Osteoblast (primary cell): ENCODE results near the gene CCDC13. TPM values are rescaled to one million over a fixed set of nuclear protein-coding genes. Genes with fewer than 3 reads are reported as not detected.

Experiments
- DNase-seq: peaks from one replicate; pipeline ENCODE4 v3.0.0; 2011; ENCODE audit warnings: low spot score, mixed read lengths; ENCODE audit not compliant: insufficient read length; ENCODE audit errors: missing footprints
- H2AFZ ChIP-seq: 2 replicates; pipeline ENCODE4 v1.6.0; 2011; ENCODE audit warnings: mild to moderate bottlenecking, low read length
- H3K27ac ChIP-seq: 2 replicates; pipeline ENCODE4 v1.5.1; 2011; ENCODE audit warnings: mild to moderate bottlenecking, low read depth, low read length, moderate library complexity
- H3K27me3 ChIP-seq: 2 replicates; pipeline ENCODE4 v1.6.0; 2012; ENCODE audit warnings: mild to moderate bottlenecking, control low read depth, inconsistent platforms, low read length, moderate library complexity; ENCODE audit not compliant: insufficient read depth
- H3K36me3 ChIP-seq: 2 replicates; pipeline ENCODE4 v1.5.1; 2011; ENCODE audit warnings: mild to moderate bottlenecking, low read length, control low read depth, moderate library complexity; ENCODE audit not compliant: insufficient read depth
- H3K4me1 ChIP-seq: 2 replicates; pipeline ENCODE4 v1.5.1; 2011; ENCODE audit warnings: mild to moderate bottlenecking, low read length, control low read depth, moderate library complexity; ENCODE audit not compliant: insufficient read depth
- H3K4me2 ChIP-seq: 2 replicates; pipeline ENCODE4 v1.6.0; 2011; ENCODE audit warnings: mild to moderate bottlenecking, low read length; ENCODE audit not compliant: insufficient read depth
- H3K4me3 ChIP-seq: fragments of 200-600 bp; sonication (generic); 3 replicates; pipeline ENCODE4 v1.5.1; 2012; ENCODE audit warnings: mild to moderate bottlenecking, low read length, inconsistent platforms; ENCODE audit not compliant: insufficient read depth
- H3K79me2 ChIP-seq: 2 replicates; pipeline ENCODE4 v1.6.0; 2012; ENCODE audit warnings: mild to moderate bottlenecking, low read length, control low read depth, inconsistent platforms; ENCODE audit not compliant: insufficient read depth
- H3K9me3 ChIP-seq: 2 replicates; pipeline ENCODE4 v1.5.1; 2011; ENCODE audit warnings: low read depth, low read length, control low read depth
- H4K20me1 ChIP-seq: 2 replicates; pipeline ENCODE4 v1.6.0; 2012; ENCODE audit warnings: mild to moderate bottlenecking, low read length, control low read depth; ENCODE audit not compliant: insufficient read depth
- total RNA-seq: library from RNA; depleted of rRNA; stranded (reverse); fragments of >200 nt; gene quantifications from 2 replicates; pipeline ENCODE4 v1.2.3, GENCODE V29; 2012
- TF ChIP-seq, protein P1 (sequence below): IDR thresholded peaks from 2 replicates; pipeline ENCODE4 v1.5.1; 2011; ENCODE audit warnings: mild to moderate bottlenecking, low read depth, low read length, moderate library complexity; ENCODE audit errors: extremely low read depth

The CCDC13 gene
- total RNA-seq, 1 donor: 0.72 TPM

DNA sequence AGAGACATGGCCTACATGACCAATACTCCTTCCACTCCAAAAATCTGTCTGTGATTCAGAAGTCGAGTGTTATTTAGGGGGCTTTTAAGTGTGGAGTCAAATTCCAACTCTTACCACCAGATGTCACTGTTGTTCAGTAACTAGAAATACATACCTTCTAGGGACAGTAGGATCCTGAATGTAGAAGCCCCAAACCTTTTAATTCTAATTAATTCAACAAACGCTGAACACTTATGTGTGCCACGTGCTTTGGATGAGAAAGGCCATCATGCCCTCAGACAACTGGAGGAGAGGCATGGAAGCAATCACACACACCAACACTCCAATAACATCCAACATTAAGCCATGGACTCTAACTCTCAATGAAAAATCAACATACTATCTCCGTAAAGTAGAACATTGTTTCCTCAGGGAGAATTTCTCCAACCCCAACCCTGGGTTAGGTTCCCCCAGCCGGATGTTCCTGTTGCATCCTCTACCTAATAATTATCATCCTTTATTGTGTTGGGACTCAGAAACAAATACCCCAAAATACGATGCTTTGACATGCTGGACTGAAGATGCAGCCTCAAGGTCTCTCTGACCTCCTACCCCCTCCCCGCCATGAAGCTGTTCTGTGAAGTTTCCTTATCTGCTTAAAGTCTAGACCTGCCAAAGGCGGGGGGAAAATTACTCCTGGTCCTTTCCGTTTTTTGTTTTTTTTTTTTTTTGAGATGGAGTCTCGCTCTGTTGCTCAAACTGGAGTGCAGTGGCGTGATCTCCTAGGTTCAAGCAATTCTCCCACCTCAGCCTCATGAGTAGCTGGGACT lies 8.0 kb upstream of the CCDC13 start:
- Histone ChIP-seq H2AFZ (no peak overlapping the region), H3K36me3 (peaks cover 11% of the 10 kb centered on the region), H3K4me1 (peaks cover 31% of the 10 kb centered on the region), H3K9me3 (no peaks in the 10 kb centered on the region), H3K4me2 (no peak overlapping the region), H4K20me1 (peaks cover 4% of the 10 kb centered on the region), H3K4me3 (no peak overlapping the region), H3K27me3 (no peaks in the 10 kb centered on the region), H3K79me2 (no peaks in the 10 kb centered on the region), H3K27ac (peak overlapping the region; percentile 40)
- TF ChIP-seq, protein P1, sequence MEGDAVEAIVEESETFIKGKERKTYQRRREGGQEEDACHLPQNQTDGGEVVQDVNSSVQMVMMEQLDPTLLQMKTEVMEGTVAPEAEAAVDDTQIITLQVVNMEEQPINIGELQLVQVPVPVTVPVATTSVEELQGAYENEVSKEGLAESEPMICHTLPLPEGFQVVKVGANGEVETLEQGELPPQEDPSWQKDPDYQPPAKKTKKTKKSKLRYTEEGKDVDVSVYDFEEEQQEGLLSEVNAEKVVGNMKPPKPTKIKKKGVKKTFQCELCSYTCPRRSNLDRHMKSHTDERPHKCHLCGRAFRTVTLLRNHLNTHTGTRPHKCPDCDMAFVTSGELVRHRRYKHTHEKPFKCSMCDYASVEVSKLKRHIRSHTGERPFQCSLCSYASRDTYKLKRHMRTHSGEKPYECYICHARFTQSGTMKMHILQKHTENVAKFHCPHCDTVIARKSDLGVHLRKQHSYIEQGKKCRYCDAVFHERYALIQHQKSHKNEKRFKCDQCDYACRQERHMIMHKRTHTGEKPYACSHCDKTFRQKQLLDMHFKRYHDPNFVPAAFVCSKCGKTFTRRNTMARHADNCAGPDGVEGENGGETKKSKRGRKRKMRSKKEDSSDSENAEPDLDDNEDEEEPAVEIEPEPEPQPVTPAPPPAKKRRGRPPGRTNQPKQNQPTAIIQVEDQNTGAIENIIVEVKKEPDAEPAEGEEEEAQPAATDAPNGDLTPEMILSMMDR: peak; percentile 78
- DNase-seq: peak; percentile 62

DNA sequence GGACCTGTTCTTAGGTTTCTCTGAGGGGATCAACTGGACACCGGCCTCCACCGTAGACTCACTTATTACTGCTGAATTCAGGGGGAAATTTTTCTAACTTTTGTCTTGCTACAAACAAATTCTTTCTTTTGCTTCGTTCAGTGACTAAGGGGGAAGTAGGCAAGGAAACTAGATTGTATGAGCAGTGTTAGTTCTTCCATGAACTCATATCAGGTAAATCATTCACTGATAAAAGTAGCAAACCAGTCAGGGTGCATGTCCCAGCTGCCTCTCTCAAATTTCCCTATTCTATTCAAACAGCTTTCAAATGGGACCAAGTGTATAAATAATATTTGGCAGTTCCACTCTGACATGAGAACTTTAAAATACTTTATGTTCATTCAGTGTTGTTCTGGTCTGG lies 7.3 kb upstream of the CCDC13 start:
- Histone ChIP-seq H3K4me2 (no peak overlapping the region), H2AFZ (no peak overlapping the region), H3K4me1 (peaks cover 31% of the 10 kb centered on the region), H3K27me3 (no peaks in the 10 kb centered on the region), H3K36me3 (peaks cover 4% of the 10 kb centered on the region), H3K4me3 (no peak overlapping the region), H3K27ac (peak overlapping the region; percentile 40), H3K9me3 (no peaks in the 10 kb centered on the region), H4K20me1 (peaks cover 4% of the 10 kb centered on the region), H3K79me2 (no peaks in the 10 kb centered on the region)
- TF ChIP-seq, protein P1: no peak
- DNase-seq: no peak

DNA sequence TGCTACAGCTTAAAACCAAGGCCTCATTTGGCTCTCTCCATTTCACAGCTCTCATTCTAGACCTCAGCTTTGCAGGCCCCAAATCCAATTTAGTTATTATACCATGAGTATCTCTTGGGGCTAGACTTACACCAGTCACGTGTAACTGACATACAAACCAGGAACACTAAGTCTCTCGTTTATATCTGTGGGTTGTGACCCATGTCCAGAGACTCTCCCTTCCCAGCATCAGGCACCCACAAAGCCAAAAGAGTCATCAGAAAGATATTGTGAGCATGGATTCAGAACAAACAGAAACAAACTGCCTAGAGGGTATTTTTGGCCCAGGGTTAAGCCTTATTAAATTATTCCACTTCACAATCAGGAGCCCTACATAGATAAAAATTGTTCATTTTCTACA lies 5.6 kb upstream of the CCDC13 start:
- DNase-seq: peak; percentile 88

DNA sequence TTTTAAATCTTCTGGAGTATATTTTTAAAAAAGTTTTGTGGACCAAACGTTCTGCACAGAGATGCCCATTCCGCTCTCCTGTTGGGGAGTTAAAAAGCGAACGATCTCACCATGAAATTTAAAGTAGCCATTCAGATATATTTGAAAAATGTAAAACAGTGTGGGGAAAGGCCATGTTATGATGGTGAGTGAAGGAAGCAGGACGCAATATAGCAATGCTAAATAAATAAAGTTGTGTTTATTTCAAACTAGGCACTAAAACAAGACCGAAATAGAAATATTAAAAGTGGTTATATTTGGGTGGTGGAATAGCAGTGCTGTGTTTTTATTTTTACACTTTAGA lies 327 bp upstream of the CCDC13 start:
- DNase-seq: no peak
- H3K36me3 ChIP-seq: no peaks in the 10 kb centered on the region
- TF ChIP-seq, protein P1: no peak
- H2AFZ ChIP-seq: peak overlapping the region; percentile 92
- H3K4me3 ChIP-seq: peak overlapping the region; percentile 68
- peaks cover 15% of the 10 kb centered on the region for H3K4me1 ChIP-seq
- no peaks in the 10 kb centered on the region for H3K9me3 ChIP-seq
- peaks cover 2% of the 10 kb centered on the region for H3K27me3 ChIP-seq
- H4K20me1 ChIP-seq: no peaks in the 10 kb centered on the region
- peak overlapping the region; percentile 75 for H3K4me2 ChIP-seq
- no peaks in the 10 kb centered on the region for H3K79me2 ChIP-seq
- H3K27ac ChIP-seq: no peak overlapping the region

More for the DNA sequence above, 5.6 kb upstream of the CCDC13 start:
- Histone ChIP-seq H2AFZ (no peak overlapping the region), H3K9me3 (no peaks in the 10 kb centered on the region), H3K4me3 (no peak overlapping the region), H3K4me2 (peak overlapping the region; percentile 48), H3K4me1 (peaks cover 32% of the 10 kb centered on the region), H3K27me3 (no peaks in the 10 kb centered on the region), H3K36me3 (no peaks in the 10 kb centered on the region), H3K27ac (peak overlapping the region; percentile 73), H3K79me2 (no peaks in the 10 kb centered on the region), H4K20me1 (peaks cover 4% of the 10 kb centered on the region)
- TF ChIP-seq, protein P1: no peak
